ENCODE measurements around the gene INPP4A. TPM values are rescaled to one million over a fixed set of nuclear protein-coding genes. Genes with fewer than 3 reads are reported as not detected.

The INPP4A gene
- polyA plus RNA-seq, 1 of the 3 experiments (the other 2 are of a cell fraction), result 15.0 TPM

GRCh38 chr2:98405301-98405700 lies 39.4 kb upstream of the INPP4A start:
- Histone ChIP-seq H3K79me2 (ENCODE audit: insufficient read depth) (no peaks in the 10 kb centered on the region), H3K27me3 (ENCODE audit: insufficient read depth) (no peaks in the 10 kb centered on the region), H3K4me3 (ENCODE audit: low read depth in 2 of 2, low read length in 1 of 2) (no peak overlapping the region), H3K9me2 (no peaks in the 10 kb centered on the region), H3K4me1 (ENCODE audit: control insufficient read depth in 1 of 2, insufficient read depth in 2 of 2, low read depth in 1 of 2, low read length in 1 of 2) (no peaks in the 10 kb centered on the region), H3K4me2 (no peak overlapping the region), H3K36me3 (replicated peaks in 1 of 2; ENCODE audit: control insufficient read depth in 1 of 2, insufficient read depth in 2 of 2, low read length in 1 of 2) (no peaks in the 10 kb centered on the region), H3K9ac (no peak overlapping the region), H4K20me1 (ENCODE audit: insufficient read depth) (no peaks in the 10 kb centered on the region), H3F3A (replicated peaks; ENCODE audit: insufficient read depth) (no peaks in the 10 kb centered on the region), H3K9me3 (no peaks in the 10 kb centered on the region), H2AFZ (ENCODE audit: low read depth) (no peak overlapping the region), H3K27ac (ENCODE audit: low read depth in 2 of 2, low read length in 1 of 2) (no peak overlapping the region)
- DNase-seq, result no peak
- ChIA-PET CTCF (interaction anchor here (1.6 kb wide), 1 partner anchor 15 kb away, joined by 4 read pairs; no protein-coding TSS in a partner anchor), POLR2A (no interaction called here)
- TF ChIP-seq MEF2A (IDR thresholded peaks at IDR 0.05; ENCODE audit: borderline replicate concordance, low read depth) (no peak), TAF1 (IDR thresholded peaks at IDR 0.05; ENCODE audit: borderline replicate concordance, low read depth, low read length) (no peak), RFX5 (IDR thresholded peaks at IDR 0.05; ENCODE audit: low read length) (no peak), REST (IDR thresholded peaks at IDR 0.05; ENCODE audit: low read depth, low read length) (no peak), NFIC (IDR thresholded peaks at IDR 0.05; ENCODE audit: borderline replicate concordance) (no peak), CHD2 (IDR thresholded peaks at IDR 0.05; ENCODE audit: low read length, partially characterized antibody) (no peak), RAD21 (IDR thresholded peaks at IDR 0.05; ENCODE audit: low read length) (no peak)
- TF ChIP-seq, protein P1, sequence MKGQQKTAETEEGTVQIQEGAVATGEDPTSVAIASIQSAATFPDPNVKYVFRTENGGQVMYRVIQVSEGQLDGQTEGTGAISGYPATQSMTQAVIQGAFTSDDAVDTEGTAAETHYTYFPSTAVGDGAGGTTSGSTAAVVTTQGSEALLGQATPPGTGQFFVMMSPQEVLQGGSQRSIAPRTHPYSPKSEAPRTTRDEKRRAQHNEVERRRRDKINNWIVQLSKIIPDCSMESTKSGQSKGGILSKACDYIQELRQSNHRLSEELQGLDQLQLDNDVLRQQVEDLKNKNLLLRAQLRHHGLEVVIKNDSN (IDR thresholded peaks at IDR 0.05; ENCODE audit: borderline replicate concordance, low read depth), result no peak
- TF ChIP-seq, protein P2, sequence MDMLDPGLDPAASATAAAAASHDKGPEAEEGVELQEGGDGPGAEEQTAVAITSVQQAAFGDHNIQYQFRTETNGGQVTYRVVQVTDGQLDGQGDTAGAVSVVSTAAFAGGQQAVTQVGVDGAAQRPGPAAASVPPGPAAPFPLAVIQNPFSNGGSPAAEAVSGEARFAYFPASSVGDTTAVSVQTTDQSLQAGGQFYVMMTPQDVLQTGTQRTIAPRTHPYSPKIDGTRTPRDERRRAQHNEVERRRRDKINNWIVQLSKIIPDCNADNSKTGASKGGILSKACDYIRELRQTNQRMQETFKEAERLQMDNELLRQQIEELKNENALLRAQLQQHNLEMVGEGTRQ (IDR thresholded peaks at IDR 0.05; ENCODE audit: borderline replicate concordance, low read depth, low read length), result no peak
- WGBS (ENCODE audit: low lambda C conversion rate), result 27% methylated on average over 2 of the region's 2 CpGs

DNA sequence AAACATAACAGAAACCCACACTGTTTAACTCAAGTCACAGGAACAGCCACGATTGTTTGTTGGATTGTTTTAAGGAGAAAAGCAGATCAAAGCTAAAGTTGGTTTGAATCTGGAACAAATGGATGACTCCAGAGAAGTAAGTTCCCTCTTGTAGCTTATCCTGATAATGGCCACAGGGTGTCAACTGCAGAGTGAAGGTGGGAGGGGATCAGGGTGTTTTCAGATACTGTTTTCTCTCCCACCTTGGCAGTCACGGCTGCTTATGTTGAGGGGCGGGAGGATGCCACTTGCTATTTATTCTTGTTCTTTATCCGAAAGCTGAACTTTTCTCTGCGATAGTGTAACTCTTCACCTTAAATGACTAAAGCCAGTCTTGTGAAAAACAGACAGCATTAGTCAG lies 36.5 kb upstream of the INPP4A start:
- Histone ChIP-seq H3K9me2 (no peaks in the 10 kb centered on the region), H3K4me1 (ENCODE audit: control insufficient read depth in 1 of 2, insufficient read depth in 2 of 2, low read depth in 1 of 2, low read length in 1 of 2) (no peaks in the 10 kb centered on the region; a peak in 1 of 4 replicates), H3K9me3 (no peaks in the 10 kb centered on the region), H3F3A (replicated peaks; ENCODE audit: insufficient read depth) (no peaks in the 10 kb centered on the region), H3K27me3 (ENCODE audit: insufficient read depth) (no peaks in the 10 kb centered on the region), H3K4me3 (ENCODE audit: low read depth in 2 of 2, low read length in 1 of 2) (no peak overlapping the region), H3K27ac (ENCODE audit: low read depth in 2 of 2, low read length in 1 of 2) (no peak overlapping the region), H3K4me2 (no peak overlapping the region), H2AFZ (ENCODE audit: low read depth) (no peak overlapping the region), H3K9ac (no peak overlapping the region), H3K79me2 (ENCODE audit: insufficient read depth) (no peaks in the 10 kb centered on the region), H4K20me1 (ENCODE audit: insufficient read depth) (no peaks in the 10 kb centered on the region), H3K36me3 (replicated peaks in 1 of 2; ENCODE audit: control insufficient read depth in 1 of 2, insufficient read depth in 2 of 2, low read length in 1 of 2) (no peaks in the 10 kb centered on the region)
- CTCF ChIA-PET, result interaction anchor here (0.6 kb wide), 1 partner anchor 22 kb away, joined by 3 read pairs; no protein-coding TSS in a partner anchor
- POLR2A ChIA-PET, result no interaction called here
- no peak for DNase-seq
- TF ChIP-seq RCOR1 (IDR thresholded peaks at IDR 0.05; ENCODE audit: low read length), result no peak
- 79% methylated on average over 5 of the region's 5 CpGs for WGBS (ENCODE audit: low lambda C conversion rate)

Measured in SK-N-SH (cell line).